ENCODE results near the gene FBF1. TPM values are rescaled to one million over a fixed set of nuclear protein-coding genes. Genes with fewer than 3 reads are reported as not detected.

Gene FBF1
- total RNA-seq, 3 donors from 2014 or later (not counting 1 experiment from before 2014, with no cell fraction given) = 24.9 to 34.0 (median 33.0) TPM

- Mint-ChIP-seq H3K27ac (no peak overlapping the region), H3K27me3 (ENCODE audit: low read depth in 2 of 2) (no peaks in the 10 kb centered on the region), H3K4me3 (no peak overlapping the region), H3K4me1 (no peaks in the 10 kb centered on the region), H3K36me3 (peaks cover 19% of the 10 kb centered on the region), H3K9me3 (no peaks in the 10 kb centered on the region)
- no peak for DNase-seq
- intact Hi-C loops (cut with micrococcal nuclease) = no loop called here
- peak in 1 of 3 donors; percentile 73 for ATAC-seq
- Histone ChIP-seq H3K4me1 (ENCODE audit: control insufficient read depth, insufficient read depth, low read length) (no peaks in the 10 kb centered on the region), H3K27ac (ENCODE audit: low read length) (no peak overlapping the region), H3K9me3 (ENCODE audit: control insufficient read depth, insufficient read depth, low read length) (no peaks in the 10 kb centered on the region), H3K27me3 (ENCODE audit: control insufficient read depth, insufficient read depth, low read length) (no peaks in the 10 kb centered on the region), H3K36me3 (ENCODE audit: control insufficient read depth, insufficient read depth, low read length) (peaks cover 59% of the 10 kb centered on the region), H3K4me3 (ENCODE audit: low read length) (no peak overlapping the region)
- 80% methylated on average over 8 of the region's 8 CpGs for WGBS (ENCODE audit: insufficient coverage)
- no peak for TF ChIP-seq CTCF (IDR thresholded peaks at IDR 0.05)
Measured at GRCh38 chr17:75950855-75951554, 10.2 kb upstream of the FBF1 start.

GRCh38 chr17:75950421-75950820 lies 9.6 kb upstream of the FBF1 start:
- Histone ChIP-seq H3K9me3 (ENCODE audit: control insufficient read depth, insufficient read depth, low read length) (no peaks in the 10 kb centered on the region), H3K4me3 (ENCODE audit: low read length) (no peak overlapping the region), H3K36me3 (ENCODE audit: control insufficient read depth, insufficient read depth, low read length) (peaks cover 56% of the 10 kb centered on the region), H3K4me1 (ENCODE audit: control insufficient read depth, insufficient read depth, low read length) (no peaks in the 10 kb centered on the region), H3K27ac (ENCODE audit: low read length) (no peak overlapping the region), H3K27me3 (ENCODE audit: control insufficient read depth, insufficient read depth, low read length) (no peaks in the 10 kb centered on the region)
- TF ChIP-seq CTCF (IDR thresholded peaks at IDR 0.05) = no peak
- Mint-ChIP-seq H3K36me3 (peaks cover 19% of the 10 kb centered on the region), H3K27ac (no peak overlapping the region), H3K27me3 (ENCODE audit: low read depth in 2 of 2) (no peaks in the 10 kb centered on the region), H3K4me1 (no peaks in the 10 kb centered on the region), H3K4me3 (no peak overlapping the region), H3K9me3 (no peaks in the 10 kb centered on the region)
- ATAC-seq (no peak), DNase-seq (no peak)
- WGBS (ENCODE audit: insufficient coverage) = 97% methylated on average over 6 of the region's 6 CpGs
- intact Hi-C loops (cut with micrococcal nuclease) = no loop called here

GRCh38 chr17:75945211-75945610 lies 4.4 kb upstream of the FBF1 start:
- intact Hi-C loops (cut with micrococcal nuclease) = loop anchor here (10.0 kb wide), 1 partner anchor 60 kb away; no protein-coding TSS in a partner anchor
- no peaks in the 10 kb centered on the region for H3K27me3 ChIP-seq (ENCODE audit: control insufficient read depth, insufficient read depth, low read length)
- H3K36me3 Mint-ChIP-seq = peaks cover 9% of the 10 kb centered on the region
- DNase-seq (no peak), ATAC-seq (no peak)
- no peaks in the 10 kb centered on the region for H3K9me3 Mint-ChIP-seq
- H3K27ac Mint-ChIP-seq = no peak overlapping the region
- peaks cover 11% of the 10 kb centered on the region for H3K4me1 ChIP-seq (ENCODE audit: control insufficient read depth, insufficient read depth, low read length)
- no peaks in the 10 kb centered on the region for H3K27me3 Mint-ChIP-seq (ENCODE audit: low read depth in 2 of 2)
- peaks cover 20% of the 10 kb centered on the region for H3K36me3 ChIP-seq (ENCODE audit: control insufficient read depth, insufficient read depth, low read length)
- H3K9me3 ChIP-seq (ENCODE audit: control insufficient read depth, insufficient read depth, low read length) = no peaks in the 10 kb centered on the region
- TF ChIP-seq CTCF (IDR thresholded peaks at IDR 0.05) = no peak
- whole genome bisulfite sequencing (ENCODE audit: insufficient coverage) = no CpG with 5 or more reads among the region's 2 CpGs
- no peak overlapping the region for H3K4me3 ChIP-seq (ENCODE audit: low read length)
- no peak overlapping the region for H3K27ac ChIP-seq (ENCODE audit: low read length)
- no peak overlapping the region for H3K4me3 Mint-ChIP-seq
- peaks cover 11% of the 10 kb centered on the region in 2 donors for H3K4me1 Mint-ChIP-seq

- H3K4me1 Mint-ChIP-seq = peaks cover 11 to 13% of the 10 kb centered on the region in 2 donors
- DNase-seq (no peak), ATAC-seq (no peak)
- H3K4me3 Mint-ChIP-seq = no peak overlapping the region
- 100% methylated on average over 1 of the region's 1 CpG for WGBS (ENCODE audit: insufficient coverage)
- no peaks in the 10 kb centered on the region for H3K36me3 Mint-ChIP-seq
- Histone ChIP-seq H3K4me3 (ENCODE audit: low read length) (no peak overlapping the region), H3K9me3 (ENCODE audit: control insufficient read depth, insufficient read depth, low read length) (no peaks in the 10 kb centered on the region), H3K27ac (ENCODE audit: low read length) (no peak overlapping the region), H3K4me1 (ENCODE audit: control insufficient read depth, insufficient read depth, low read length) (peaks cover 13% of the 10 kb centered on the region), H3K27me3 (ENCODE audit: control insufficient read depth, insufficient read depth, low read length) (no peaks in the 10 kb centered on the region), H3K36me3 (ENCODE audit: control insufficient read depth, insufficient read depth, low read length) (peaks cover 12% of the 10 kb centered on the region)
- TF ChIP-seq CTCF (IDR thresholded peaks at IDR 0.05) = no peak
- intact Hi-C loops (cut with micrococcal nuclease) = loop anchor here (10.0 kb wide), 1 partner anchor 59 kb away; no protein-coding TSS in a partner anchor
- no peaks in the 10 kb centered on the region for H3K27me3 Mint-ChIP-seq (ENCODE audit: low read depth in 2 of 2)
- H3K9me3 Mint-ChIP-seq = no peaks in the 10 kb centered on the region
- H3K27ac Mint-ChIP-seq = no peak overlapping the region
Measured at GRCh38 chr17:75943491-75943890, 2.6 kb upstream of the FBF1 start.
